ENCODE data around the gene SOCS1. TPM values are rescaled to one million over a fixed set of nuclear protein-coding genes. Genes with fewer than 3 reads are reported as not detected.
"Not testable (repeated sequence)": the region's sequence is repeated elsewhere in the genome, so short reads cannot be mapped to it uniquely, and the experiment has no call there.

Gene SOCS1
- total RNA-seq, 5 donors from 2014 or later (not counting 1 experiment from before 2014, with no cell fraction given), result 49.2 to 67.2 (median 54.5) TPM

DNA sequence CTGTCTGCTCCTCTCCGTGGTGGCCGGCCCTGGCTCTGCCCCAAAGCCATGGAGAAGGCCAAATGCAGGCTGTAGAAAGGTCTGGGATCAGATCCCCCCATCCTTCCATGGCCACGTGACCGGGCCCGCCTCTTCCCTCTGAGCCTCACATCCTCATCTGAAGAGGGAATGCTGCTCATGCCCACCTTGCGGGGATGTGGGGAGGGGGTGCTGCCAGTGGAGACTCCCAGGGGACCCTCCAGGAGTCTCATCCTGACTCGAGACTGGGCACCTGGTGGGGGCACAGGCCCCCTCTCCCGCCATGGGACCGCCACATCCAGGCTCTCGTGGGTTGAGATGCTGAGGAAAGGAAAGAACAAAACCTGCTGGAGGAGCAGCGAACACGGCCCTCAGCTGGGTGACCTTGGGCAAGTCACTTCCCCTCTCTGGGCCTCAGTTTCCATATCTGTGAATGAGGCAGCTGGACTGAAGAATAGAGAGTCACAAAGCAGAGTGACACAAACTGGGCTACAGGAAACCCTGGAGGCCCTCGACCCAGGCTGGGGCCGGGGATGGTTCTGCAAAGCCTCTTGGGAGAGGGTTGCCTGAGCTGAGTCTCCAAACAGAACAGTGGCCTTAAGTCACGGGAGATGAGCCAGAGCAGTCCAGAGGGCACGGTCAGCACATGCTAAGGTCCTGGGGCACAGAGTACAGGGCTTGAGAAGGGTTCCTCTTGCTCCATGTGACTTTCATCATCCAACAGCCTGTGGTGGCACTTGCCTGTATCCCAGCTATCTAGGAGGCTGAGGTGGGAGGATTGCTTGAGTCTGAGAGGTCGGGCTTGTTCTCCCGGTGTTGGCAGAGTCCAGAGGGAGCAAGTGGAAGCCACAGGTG is 30.1 kb downstream of the SOCS1 start:
- Mint-ChIP-seq H3K27me3 (no peaks in the 10 kb centered on the region), H3K36me3 (no peaks in the 10 kb centered on the region), H3K4me3 (peak overlapping the region; percentile 69 to 77 (median 71)), H3K9me3 (no peaks in the 10 kb centered on the region), H3K4me1 (peaks cover 53 to 60% (median 59%) of the 10 kb centered on the region in 3 donors), H3K27ac (peak overlapping the region; percentile 97 to 99)
- Histone ChIP-seq H3K36me3 (ENCODE audit: control insufficient read depth in 2 of 2, extremely low read depth in 1 of 2, insufficient read depth in 1 of 2, low read length in 1 of 2) (no peaks in the 10 kb centered on the region), H3K27me3 (replicated peaks in 1 of 2; ENCODE audit: control insufficient read depth in 2 of 2, extremely low read depth in 1 of 2, insufficient read depth in 2 of 2, low read length in 1 of 2) (no peaks in the 10 kb centered on the region), H3K9me3 (no peaks in the 10 kb centered on the region), H3K4me3 (ENCODE audit: control insufficient read depth in 1 of 2, extremely low read depth in 1 of 2, low read length in 1 of 2) (peak overlapping the region; percentile 35 to 46), H3K27ac (ENCODE audit: low read length) (peak overlapping the region; percentile 89), H3K4me1 (ENCODE audit: control insufficient read depth in 1 of 2, extremely low read depth in 1 of 2, insufficient read depth in 2 of 2, low read length in 2 of 2) (peaks cover 17 to 52% of the 10 kb centered on the region in 2 experiments)
- DNase-seq (no peak), ATAC-seq (replicated peaks in 1 of 4) (no peak)
- CTCF ChIA-PET, result interaction anchor here (1.9 to 2.0 kb wide), 3 partner anchors 26 to 29 kb away, joined by 9 to 30 read pairs (median 10); partner anchors contain the start of gene SOCS1 (in 2 of the 2)
- POLR2A ChIA-PET, result interaction anchor here (0.6 to 1.7 kb wide), 5 partner anchors 8 to 550 kb away, joined by 3 to 19 read pairs (median 5); partner anchors contain the start of gene SOCS1 (in 2 of the 2)
- WGBS (ENCODE audit: insufficient coverage), result 32% methylated on average over 7 of the region's 18 CpGs

DNA sequence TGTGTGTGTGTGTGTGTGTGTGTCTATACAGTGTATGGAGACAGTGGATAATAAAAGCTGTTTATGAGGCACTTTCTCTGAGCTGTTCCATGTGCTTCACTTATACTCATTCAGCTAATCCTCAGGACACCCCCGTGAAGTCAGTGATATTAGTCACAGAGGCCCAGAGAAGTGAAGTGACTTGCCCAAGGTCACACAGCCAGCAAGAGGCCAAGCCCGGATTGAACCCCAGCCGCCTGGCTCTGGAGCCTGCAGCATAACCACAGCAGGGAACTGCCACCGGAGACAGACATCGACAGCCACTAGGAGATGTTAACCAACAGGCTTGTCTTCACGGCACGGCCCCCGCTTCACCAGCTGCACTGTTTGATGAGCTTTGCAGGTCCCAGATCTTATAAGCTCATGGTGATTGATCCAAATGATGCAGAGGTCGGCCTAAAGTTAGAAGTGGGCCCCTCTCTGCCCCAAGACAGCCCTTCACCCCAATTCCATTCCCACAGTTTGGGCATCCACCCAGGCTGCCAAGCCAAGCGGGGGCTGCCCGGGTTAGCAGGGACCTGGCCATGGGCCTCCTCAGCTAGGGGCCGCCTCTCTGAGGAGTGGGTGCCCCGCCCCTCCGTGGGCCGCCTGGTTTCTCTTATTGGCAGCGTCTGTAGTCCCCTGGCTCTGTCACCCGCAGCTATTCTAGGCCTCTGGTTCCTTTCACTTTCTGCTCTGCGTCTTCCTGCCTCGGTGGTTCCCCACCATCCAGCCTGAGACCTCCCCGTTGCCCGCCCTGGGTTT is 30.9 kb downstream of the SOCS1 start:
- ATAC-seq (replicated peaks in 1 of 4) (peak; percentile 84 to 88 (median 86)), DNase-seq (peak; percentile 51 to 88 (median 71))
- Mint-ChIP-seq H3K27me3 (no peaks in the 10 kb centered on the region), H3K9me3 (no peaks in the 10 kb centered on the region), H3K36me3 (no peaks in the 10 kb centered on the region), H3K4me1 (peaks cover 49 to 58% (median 58%) of the 10 kb centered on the region in 3 donors), H3K27ac (peak overlapping the region; percentile 97 to 99), H3K4me3 (peak overlapping the region; percentile 69 to 77 (median 71))
- Histone ChIP-seq H3K4me3 (ENCODE audit: control insufficient read depth in 1 of 2, extremely low read depth in 1 of 2, low read length in 1 of 2) (peak overlapping the region; percentile 35 to 46), H3K27me3 (replicated peaks in 1 of 2; ENCODE audit: control insufficient read depth in 2 of 2, extremely low read depth in 1 of 2, insufficient read depth in 2 of 2, low read length in 1 of 2) (no peaks in the 10 kb centered on the region), H3K27ac (ENCODE audit: low read length) (peak overlapping the region; percentile 89), H3K36me3 (ENCODE audit: control insufficient read depth in 2 of 2, extremely low read depth in 1 of 2, insufficient read depth in 1 of 2, low read length in 1 of 2) (no peaks in the 10 kb centered on the region), H3K9me3 (no peaks in the 10 kb centered on the region), H3K4me1 (ENCODE audit: control insufficient read depth in 1 of 2, extremely low read depth in 1 of 2, insufficient read depth in 2 of 2, low read length in 2 of 2) (peaks cover 17 to 50% of the 10 kb centered on the region in 2 experiments)
- POLR2A ChIA-PET, result interaction anchor here (0.5 to 1.7 kb wide), 8 partner anchors 8 to 551 kb away, joined by 3 to 19 read pairs (median 4); partner anchors contain the start of gene SOCS1 (in 2 of the 2)
- 2% methylated on average over 21 of the region's 21 CpGs for WGBS (ENCODE audit: insufficient coverage)
- CTCF ChIA-PET, result interaction anchor here (0.6 to 2.0 kb wide), 6 partner anchors 11 to 147 kb away, joined by 3 to 30 read pairs (median 7); partner anchors contain the start of gene SOCS1 (in 2 of the 2)

DNA sequence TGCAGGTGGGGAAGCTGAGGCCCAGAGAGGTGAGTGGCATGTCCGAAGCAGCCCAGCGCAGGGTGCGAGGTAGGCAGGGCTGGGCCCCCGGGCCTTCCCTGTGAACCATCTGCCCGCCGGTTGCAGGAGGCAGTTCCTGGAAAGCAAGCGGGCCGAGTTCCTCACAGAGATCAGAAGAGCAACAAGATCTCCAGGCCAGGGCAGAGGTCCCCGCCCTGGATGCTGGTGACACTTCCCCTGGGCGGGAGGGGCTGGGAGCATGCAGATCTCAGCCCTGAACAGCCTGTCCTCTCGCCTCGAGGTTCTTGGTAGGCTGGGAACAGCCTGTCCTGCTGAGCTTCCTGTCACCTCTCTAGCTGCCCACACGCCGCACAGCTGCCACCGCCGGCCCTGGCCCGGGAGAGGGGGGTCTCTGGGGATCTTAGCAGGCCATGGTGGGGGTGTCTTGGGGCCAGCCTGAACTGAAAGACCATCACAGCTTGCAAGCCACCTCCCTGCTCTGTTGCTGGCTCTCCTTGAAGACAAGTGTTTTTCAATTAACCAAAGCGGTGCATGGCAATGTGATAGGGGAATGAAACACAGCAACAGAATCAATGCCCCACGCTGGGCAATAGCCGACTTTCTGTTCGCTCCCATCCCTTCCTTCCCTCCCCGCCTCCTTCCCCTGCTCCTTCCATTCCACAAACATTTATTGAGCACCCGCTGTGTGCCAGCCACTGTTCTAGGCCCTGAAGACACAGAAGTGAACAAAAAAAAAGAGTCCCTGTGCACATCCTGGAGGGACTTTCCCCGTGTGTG is 31.7 kb downstream of the SOCS1 start:
- Mint-ChIP-seq H3K9me3 (no peaks in the 10 kb centered on the region), H3K4me3 (peak overlapping the region; percentile 69 to 77 (median 71)), H3K36me3 (no peaks in the 10 kb centered on the region), H3K4me1 (peaks cover 45 to 54% (median 53%) of the 10 kb centered on the region in 3 donors), H3K27ac (peak overlapping the region; percentile 97 to 99), H3K27me3 (no peaks in the 10 kb centered on the region)
- DNase-seq (peak; percentile 26 to 77 (median 55)), ATAC-seq (replicated peaks in 1 of 4) (peak; percentile 47 to 66 (median 62))
- ChIA-PET POLR2A (interaction anchor here (0.5 to 1.7 kb wide), 6 partner anchors 11 to 39 kb away, joined by 4 to 19 read pairs (median 6); partner anchors contain the start of gene SOCS1 (in 2 of the 2)), CTCF (interaction anchor here (0.6 to 2.0 kb wide), 5 partner anchors 28 to 148 kb away, joined by 3 to 30 read pairs (median 9); partner anchors contain the start of gene SOCS1 (in 2 of the 2))
- peak overlapping the region; percentile 89 for H3K27ac ChIP-seq (ENCODE audit: low read length)
- no peaks in the 10 kb centered on the region for H3K9me3 ChIP-seq
- H3K4me3 ChIP-seq (ENCODE audit: control insufficient read depth in 1 of 2, extremely low read depth in 1 of 2, low read length in 1 of 2), result peak overlapping the region in 1 of 2 donors; percentile 35
- 5% methylated on average over 22 of the region's 24 CpGs for WGBS (ENCODE audit: insufficient coverage)
- peaks cover 17 to 43% of the 10 kb centered on the region in 2 experiments for H3K4me1 ChIP-seq (ENCODE audit: control insufficient read depth in 1 of 2, extremely low read depth in 1 of 2, insufficient read depth in 2 of 2, low read length in 2 of 2)
- H3K36me3 ChIP-seq (ENCODE audit: control insufficient read depth in 2 of 2, extremely low read depth in 1 of 2, insufficient read depth in 1 of 2, low read length in 1 of 2), result no peaks in the 10 kb centered on the region
- no peaks in the 10 kb centered on the region for H3K27me3 ChIP-seq (replicated peaks in 1 of 2; ENCODE audit: control insufficient read depth in 2 of 2, extremely low read depth in 1 of 2, insufficient read depth in 2 of 2, low read length in 1 of 2)

DNA sequence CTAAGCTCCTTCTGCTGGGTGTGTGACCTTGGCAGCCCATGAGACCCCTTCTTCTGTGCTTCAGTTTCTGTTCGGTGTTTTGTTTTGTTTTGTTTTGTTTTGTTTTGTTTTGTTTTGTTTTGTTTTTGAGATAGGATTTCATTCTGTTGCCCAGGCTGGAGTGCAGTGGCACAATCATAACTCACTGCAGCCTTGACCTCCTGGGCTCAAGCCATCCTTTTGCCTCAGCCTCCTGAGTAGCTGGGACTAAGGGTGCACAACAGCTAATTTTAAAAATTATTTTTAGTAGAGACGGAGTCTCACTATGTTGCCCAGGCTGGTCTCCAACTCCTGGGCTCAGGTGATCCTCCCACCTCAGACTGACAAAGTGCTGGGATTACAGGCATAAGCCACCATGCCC is 35.5 kb downstream of the SOCS1 start:
- CTCF ChIA-PET, result interaction anchor here in 1 of 2 donors (0.6 to 1.0 kb wide), 2 partner anchors 36 to 256 kb away, joined by 3 read pairs; partner anchors contain the start of gene SOCS1
- no CpG with 5 or more reads among the region's 2 CpGs for WGBS (ENCODE audit: insufficient coverage)
- POLR2A ChIA-PET, result not testable (repeated sequence)

DNA sequence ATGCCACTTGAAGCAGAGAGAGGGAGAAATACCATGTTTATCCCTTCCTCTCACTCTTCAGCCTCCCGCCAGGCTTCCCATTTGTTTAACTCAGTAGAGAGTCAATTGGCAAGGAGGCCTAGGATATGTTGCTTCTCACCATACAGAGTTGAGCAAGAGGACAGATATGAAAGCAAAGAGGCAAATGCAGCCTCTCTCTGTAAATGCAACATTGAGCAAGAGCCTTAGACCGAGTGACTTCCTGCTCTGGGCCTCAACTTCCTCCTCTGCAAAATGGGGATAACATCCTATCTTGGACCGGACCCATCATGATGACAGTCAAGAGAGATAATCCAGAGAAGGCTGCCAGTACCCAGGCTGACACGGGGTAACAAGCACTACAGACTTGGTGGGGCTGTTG is 36.8 kb downstream of the SOCS1 start:
- Mint-ChIP-seq H3K27me3 (no peaks in the 10 kb centered on the region), H3K9me3 (peaks cover 0 to 13% (median 7%) of the 10 kb centered on the region in 3 donors), H3K27ac (no peak overlapping the region), H3K4me3 (no peak overlapping the region), H3K36me3 (peaks cover 11% of the 10 kb centered on the region), H3K4me1 (peaks cover 16 to 33% (median 29%) of the 10 kb centered on the region in 3 donors)
- Histone ChIP-seq H3K27me3 (replicated peaks in 1 of 2; ENCODE audit: control insufficient read depth in 2 of 2, extremely low read depth in 1 of 2, insufficient read depth in 2 of 2, low read length in 1 of 2) (no peaks in the 10 kb centered on the region), H3K4me1 (ENCODE audit: control insufficient read depth in 1 of 2, extremely low read depth in 1 of 2, insufficient read depth in 2 of 2, low read length in 2 of 2) (peaks cover 6 to 18% of the 10 kb centered on the region in 2 experiments), H3K9me3 (no peaks in the 10 kb centered on the region), H3K36me3 (ENCODE audit: control insufficient read depth in 2 of 2, extremely low read depth in 1 of 2, insufficient read depth in 1 of 2, low read length in 1 of 2) (no peaks in the 10 kb centered on the region), H3K27ac (ENCODE audit: low read length) (no peak overlapping the region), H3K4me3 (ENCODE audit: control insufficient read depth in 1 of 2, extremely low read depth in 1 of 2, low read length in 1 of 2) (no peak overlapping the region)
- DNase-seq, result no peak
- ATAC-seq (replicated peaks in 1 of 4), result no peak
- WGBS (ENCODE audit: insufficient coverage), result 38% methylated on average over 2 of the region's 4 CpGs
- ChIA-PET CTCF (interaction anchor here in 1 of 2 donors (0.6 to 1.3 kb wide), 2 partner anchors 36 to 164 kb away, joined by 3 to 4 read pairs; no protein-coding TSS in a partner anchor), POLR2A (interaction anchor here in 1 of 2 donors (0.6 kb wide), 1 partner anchor 43 kb away, joined by 11 read pairs; no protein-coding TSS in a partner anchor)

More for the DNA sequence above, 35.5 kb downstream of the SOCS1 start:
- peaks cover 15 to 31% of the 10 kb centered on the region in 2 experiments for H3K4me1 ChIP-seq (ENCODE audit: control insufficient read depth in 1 of 2, extremely low read depth in 1 of 2, insufficient read depth in 2 of 2, low read length in 2 of 2)
- H3K4me1 Mint-ChIP-seq, result peaks cover 29 to 46% (median 42%) of the 10 kb centered on the region in 3 donors
- H3K9me3 Mint-ChIP-seq, result peaks cover 0 to 13% (median 7%) of the 10 kb centered on the region in 3 donors
- peak overlapping the region; percentile 36 to 39 for H3K27ac Mint-ChIP-seq
- H3K4me3 Mint-ChIP-seq; H3K4me3 ChIP-seq (ENCODE audit: control insufficient read depth in 1 of 2, extremely low read depth in 1 of 2, low read length in 1 of 2); H3K9me3 ChIP-seq; H3K36me3 ChIP-seq (ENCODE audit: control insufficient read depth in 2 of 2, extremely low read depth in 1 of 2, insufficient read depth in 1 of 2, low read length in 1 of 2); H3K27me3 ChIP-seq (replicated peaks in 1 of 2; ENCODE audit: control insufficient read depth in 2 of 2, extremely low read depth in 1 of 2, insufficient read depth in 2 of 2, low read length in 1 of 2); H3K27ac ChIP-seq (ENCODE audit: low read length); DNase-seq; H3K27me3 Mint-ChIP-seq; ATAC-seq (replicated peaks in 1 of 4): not testable (repeated sequence)
- peaks cover 11% of the 10 kb centered on the region for H3K36me3 Mint-ChIP-seq
